Measurements from ENCODE around the gene NPSR1.
"Not testable (repeated sequence)": the region's sequence is repeated elsewhere in the genome, so short reads cannot be mapped to it uniquely, and the experiment has no call there.

The NPSR1 gene

GRCh38 chr7:34869057-34869456 lies 211.0 kb downstream of the NPSR1 start:
- DNase-seq (ENCODE audit: low spot score) = no peak

- DNase-seq (ENCODE audit: low spot score) = not testable (repeated sequence)
These were observed 212.0 kb downstream of the NPSR1 start for GRCh38 chr7:34870041-34870440.

DNA sequence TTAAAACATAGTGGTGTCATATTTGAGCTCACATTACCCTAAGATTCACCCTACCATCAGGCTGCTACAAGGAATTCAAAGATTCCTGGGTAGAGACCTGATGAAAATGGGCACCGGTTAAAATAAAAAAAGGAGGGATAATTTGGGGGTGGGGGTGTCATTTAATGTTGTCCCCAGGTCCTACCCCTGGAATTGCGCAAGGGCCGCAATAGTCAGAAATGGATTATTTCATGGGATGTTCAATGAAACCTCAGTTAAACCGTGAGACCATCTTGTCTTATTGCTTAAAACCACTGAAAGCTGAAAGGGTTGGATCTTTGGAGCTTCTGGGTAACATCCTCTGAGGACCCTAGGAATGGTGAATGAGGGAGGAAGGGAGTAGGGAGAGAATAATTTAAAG lies 216.3 kb downstream of the NPSR1 start:
- not testable (repeated sequence) for DNase-seq (ENCODE audit: low spot score)

GRCh38 chr7:34875481-34875880 lies 217.5 kb downstream of the NPSR1 start:
- DNase-seq (ENCODE audit: low spot score) = no peak

DNA sequence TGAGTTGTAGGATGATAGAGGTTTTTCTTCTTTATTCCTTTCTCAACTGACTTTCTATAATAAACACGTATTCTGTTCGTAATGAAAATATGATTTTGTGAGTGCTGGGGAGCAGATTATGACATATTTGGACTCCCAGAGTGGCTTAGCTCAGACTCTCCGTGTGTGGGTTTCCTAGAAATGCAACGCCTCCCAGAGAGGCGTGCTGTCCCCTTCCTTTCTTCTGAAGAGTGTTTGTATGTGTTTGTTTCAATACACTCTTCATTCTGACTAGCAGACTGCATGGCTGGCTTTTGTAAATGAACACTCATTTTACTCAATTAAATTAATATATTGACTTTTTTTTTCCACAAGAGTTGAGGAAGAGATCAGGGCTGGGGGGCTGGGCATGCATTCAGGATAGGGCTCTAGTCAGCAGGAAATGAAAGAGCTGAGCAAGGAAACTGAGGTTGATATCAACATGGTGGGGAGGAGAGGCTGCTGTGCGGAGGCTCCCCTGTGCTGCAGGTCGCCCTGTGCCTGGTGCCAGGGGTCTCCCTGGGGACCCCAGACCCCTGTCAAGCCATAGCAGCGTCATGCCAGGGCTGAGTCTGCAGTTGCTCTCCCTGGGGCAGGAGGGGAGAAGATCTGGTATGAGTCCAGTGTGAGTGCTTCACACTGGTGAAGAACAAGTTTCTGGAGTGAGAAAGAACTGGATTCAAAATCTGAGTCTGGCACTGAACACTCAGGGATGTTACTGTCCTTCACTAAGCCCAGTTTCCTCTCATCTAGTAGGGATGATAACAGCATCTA lies 221.1 kb downstream of the NPSR1 start:
- not testable (repeated sequence) for DNase-seq (ENCODE audit: low spot score)

GRCh38 chr7:34879871-34880270 lies 221.9 kb downstream of the NPSR1 start:
- DNase-seq (ENCODE audit: low spot score) = no peak

DNA sequence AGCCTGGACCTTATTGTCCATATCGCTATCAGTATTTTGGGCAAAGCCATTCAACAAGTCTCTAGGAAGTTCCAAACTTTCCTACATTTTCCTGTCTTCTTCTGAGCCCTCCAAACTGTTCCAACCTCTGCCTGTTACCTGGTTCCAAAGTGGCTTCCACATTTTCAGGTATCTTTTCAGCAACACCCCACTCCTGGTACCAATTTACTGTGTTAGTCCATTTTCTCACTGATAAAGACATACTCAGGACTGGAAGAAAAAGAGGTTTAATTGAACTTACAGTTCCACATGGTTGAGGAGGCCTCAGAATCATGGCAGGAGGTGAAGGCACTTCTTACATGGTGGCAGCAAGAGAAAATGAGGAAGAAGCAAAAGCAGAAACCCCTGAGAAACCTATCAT lies 225.8 kb downstream of the NPSR1 start:
- not testable (repeated sequence) for DNase-seq (ENCODE audit: low spot score)

- no peak for DNase-seq (ENCODE audit: low spot score)
These were observed 228.8 kb downstream of the NPSR1 start for GRCh38 chr7:34886856-34887255.

- no peak for DNase-seq (ENCODE audit: low spot score)
These were observed 231.9 kb downstream of the NPSR1 start for GRCh38 chr7:34889951-34890350.

DNA sequence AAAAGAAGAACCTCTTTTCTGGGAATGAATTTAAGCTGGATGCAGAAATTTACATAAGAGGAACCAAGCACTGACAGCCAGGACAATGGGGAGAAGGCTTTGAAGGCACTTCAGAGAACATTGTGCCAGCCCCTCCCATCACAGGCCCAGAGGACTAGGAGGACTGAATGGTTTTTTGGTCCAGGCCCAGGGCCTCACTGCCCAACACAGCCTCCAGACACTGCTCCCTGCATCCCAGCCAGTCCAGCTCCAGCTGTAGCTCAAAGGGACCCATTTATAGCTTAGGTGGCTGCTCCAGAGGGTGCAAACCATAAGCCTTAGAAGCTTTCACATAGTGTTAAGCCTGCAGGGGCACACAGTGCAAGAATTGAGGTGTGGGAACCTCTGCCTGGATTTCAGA lies 237.2 kb downstream of the NPSR1 start:
- no peak for DNase-seq (ENCODE audit: low spot score)

Measured in iPS-NIHi11 (cell line).